IPS-18c (cell line): ENCODE measurements around the gene UBE2K.
A peak's percentile ranks its signal among the peaks of the same experiment; 100 is the strongest.
"Not testable (repeated sequence)": the region's sequence is repeated elsewhere in the genome, so short reads cannot be mapped to it uniquely, and the experiment has no call there.

Experiments
- H3K4me3 ChIP-seq: 2 replicates; pipeline ENCODE4 v1.7.0; 2013; ENCODE audit warnings: low read depth, mild to moderate bottlenecking, low read length, moderate library complexity; ENCODE audit not compliant: insufficient read depth
- H3K9me3 ChIP-seq: one replicate; pipeline ENCODE4 v1.6.1; 2013; ENCODE audit warnings: mild to moderate bottlenecking, low read length, moderate library complexity; ENCODE audit not compliant: control insufficient read depth, insufficient read depth

Gene UBE2K, protein sequence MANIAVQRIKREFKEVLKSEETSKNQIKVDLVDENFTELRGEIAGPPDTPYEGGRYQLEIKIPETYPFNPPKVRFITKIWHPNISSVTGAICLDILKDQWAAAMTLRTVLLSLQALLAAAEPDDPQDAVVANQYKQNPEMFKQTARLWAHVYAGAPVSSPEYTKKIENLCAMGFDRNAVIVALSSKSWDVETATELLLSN

DNA sequence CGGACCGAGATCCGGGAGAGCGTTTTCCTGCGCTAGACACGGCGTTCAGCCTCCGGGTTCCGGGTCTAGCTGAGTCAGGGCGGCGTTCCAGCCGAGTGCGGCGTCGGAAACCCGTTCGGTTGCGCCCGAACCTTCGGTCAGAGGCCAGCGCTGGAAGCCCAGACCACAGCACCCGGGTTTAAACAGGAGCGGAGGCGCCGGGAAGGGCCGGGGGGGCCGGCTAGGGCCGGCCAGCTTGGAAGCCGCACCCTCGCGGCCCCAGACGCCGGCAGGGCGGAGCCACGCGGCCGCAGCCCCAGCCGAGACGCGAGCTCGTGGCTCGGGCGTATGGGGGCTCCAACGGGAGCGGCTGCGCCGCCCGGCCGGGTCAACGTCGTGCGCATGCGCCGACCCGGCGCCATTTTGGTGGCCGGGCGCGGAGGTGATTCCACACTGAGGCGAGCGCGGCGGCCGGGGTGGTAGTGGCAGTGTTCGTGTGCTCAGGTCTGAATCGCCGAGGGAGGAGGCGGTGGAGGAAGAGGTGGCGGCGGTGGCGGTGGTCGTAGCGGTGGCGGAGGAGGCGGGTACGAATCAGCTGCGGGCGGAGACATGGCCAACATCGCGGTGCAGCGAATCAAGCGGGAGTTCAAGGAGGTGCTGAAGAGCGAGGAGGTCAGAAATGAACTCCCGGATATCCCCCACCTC, at the start of gene UBE2K:
Gene UBE2K (plus strand): TSS at position 397 of the 684 bp plus-strand sequence. CDS start 192 bp downstream, at position 589.
- Histone ChIP-seq H3K9me3 (no peaks in the 10 kb centered on the region), H3K4me3 (peak within 1 kb of the TSS; percentile 98)

DNA sequence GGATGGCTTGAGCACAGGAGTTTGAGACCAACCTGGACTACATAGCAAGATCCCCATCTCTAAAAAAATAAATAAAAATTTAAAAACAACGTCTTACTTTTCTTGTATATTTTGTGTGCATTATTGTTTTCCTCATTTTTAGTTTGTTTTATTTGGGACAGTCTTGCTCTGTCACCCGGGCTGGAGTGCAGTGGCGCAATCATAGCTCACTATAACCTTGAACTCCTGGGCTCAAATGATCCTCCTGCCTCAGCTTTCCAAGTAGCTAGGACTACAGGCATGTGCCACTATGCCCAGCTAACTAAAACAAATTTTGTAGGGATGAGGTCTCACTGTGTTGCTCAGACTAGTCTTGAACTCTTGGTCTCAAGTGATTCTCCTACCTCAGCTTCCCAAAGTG, 49.7 kb upstream of the UBE2K start:
- Histone ChIP-seq H3K4me3 (no peak overlapping the region), H3K9me3 (no peaks in the 10 kb centered on the region)

DNA sequence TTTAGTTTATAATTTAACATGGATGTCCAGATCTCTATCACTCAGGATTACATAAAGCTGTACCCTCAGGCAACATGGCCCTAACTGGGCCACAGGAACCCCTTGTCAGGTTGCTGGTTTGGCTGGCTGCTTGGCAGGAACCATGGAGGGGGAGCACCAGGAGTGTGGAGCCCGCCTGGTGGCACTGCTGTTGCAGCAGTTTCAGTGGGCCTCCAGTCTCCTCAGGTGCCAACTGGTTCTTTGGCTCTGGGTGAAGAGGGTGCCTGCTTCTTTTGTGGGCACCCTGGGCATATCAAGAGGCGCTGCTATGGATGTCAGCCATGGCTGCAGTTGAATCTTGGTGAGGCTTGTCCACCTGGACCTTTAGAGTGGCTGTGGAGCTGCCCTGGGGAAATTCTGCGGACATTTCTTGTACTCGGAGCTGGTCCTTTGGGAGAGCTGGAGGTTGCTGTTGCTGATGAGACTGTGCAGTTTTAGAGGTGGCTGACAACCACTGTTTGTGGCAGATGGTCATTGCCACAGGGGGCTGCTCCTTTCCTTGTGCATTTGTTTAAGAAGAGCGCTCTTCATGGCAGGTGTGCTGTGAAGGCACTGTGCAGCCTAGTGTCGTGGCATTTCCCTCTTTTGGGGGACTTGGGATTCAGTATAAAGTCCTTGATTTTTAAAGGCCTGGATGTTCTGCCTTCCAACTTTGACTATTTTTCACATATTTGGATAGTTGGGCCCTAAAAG, 48.9 kb upstream of the UBE2K start:
- H3K9me3 ChIP-seq = no peaks in the 10 kb centered on the region

DNA sequence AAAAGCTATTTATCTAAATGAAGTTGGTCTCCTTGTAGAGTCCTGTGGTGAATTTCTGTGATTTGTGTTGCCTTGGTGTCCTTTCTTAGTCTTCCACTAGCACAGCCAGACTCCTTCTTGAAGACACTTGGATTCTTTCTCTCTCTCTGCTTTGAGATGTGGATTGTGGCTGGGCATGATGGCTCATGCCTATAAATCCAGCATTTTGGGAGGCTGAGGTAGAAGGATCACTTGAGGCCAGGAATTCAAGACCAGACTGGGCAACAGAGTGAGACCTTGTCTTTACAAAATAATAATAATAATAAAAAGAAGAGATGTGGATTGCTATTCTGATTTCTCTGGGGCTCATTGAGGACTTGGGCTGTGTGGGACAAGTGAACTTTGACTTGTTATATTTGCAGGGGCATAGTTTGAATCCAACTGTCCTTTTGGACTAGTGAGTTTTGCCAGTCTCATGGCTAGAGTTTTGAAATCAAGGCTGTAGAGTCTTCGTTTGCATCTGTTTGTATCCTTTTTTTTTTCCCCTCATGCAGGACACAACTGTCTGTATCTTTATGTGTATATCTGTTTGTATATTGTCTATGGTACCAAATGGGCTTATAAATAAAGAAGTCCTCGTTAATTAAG, 48.2 kb upstream of the UBE2K start:
- H3K9me3 ChIP-seq = no peaks in the 10 kb centered on the region
- H3K4me3 ChIP-seq = no peak overlapping the region

More for the DNA sequence above, 48.9 kb upstream of the UBE2K start:
- no peak overlapping the region for H3K4me3 ChIP-seq

DNA sequence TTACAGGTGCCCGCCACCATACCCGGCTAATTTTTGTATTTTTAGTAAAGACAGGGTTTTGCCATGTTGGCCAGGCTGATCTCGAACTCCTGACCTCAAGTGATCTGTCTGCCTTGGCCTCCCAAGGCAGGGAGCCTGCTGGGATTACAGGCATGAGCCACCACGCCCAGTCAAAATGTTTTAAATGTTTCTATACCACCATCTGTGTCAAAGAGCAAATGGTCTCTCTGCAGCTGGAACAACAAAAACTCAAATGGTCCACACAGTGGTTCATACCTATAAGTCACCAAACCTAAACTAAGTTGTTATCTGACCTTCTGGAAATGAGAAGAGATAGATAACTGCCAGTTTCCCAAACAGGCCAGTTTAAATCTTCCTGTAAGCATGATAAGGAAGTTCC, 46.4 kb upstream of the UBE2K start:
- H3K4me3 ChIP-seq, H3K9me3 ChIP-seq: not testable (repeated sequence)

DNA sequence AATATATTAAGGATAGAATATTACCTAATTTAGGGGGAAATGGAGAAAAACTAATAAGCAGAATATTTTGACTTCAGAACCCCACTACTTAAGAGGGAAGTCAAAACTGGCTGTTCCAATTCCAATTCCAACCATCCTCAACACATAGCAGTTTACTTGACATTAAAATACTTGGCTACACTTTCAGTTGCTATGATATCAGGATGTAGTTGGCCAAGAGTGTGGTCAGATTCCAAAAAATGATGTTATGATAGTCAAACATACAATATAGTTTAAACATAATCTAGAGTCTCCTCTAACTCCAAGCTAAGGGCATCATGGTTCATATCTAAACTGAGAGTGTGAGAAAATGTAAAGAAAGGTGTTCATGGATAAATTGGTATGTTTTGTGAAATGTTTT, 42.7 kb upstream of the UBE2K start:
- no peak overlapping the region for H3K4me3 ChIP-seq
- no peaks in the 10 kb centered on the region for H3K9me3 ChIP-seq

DNA sequence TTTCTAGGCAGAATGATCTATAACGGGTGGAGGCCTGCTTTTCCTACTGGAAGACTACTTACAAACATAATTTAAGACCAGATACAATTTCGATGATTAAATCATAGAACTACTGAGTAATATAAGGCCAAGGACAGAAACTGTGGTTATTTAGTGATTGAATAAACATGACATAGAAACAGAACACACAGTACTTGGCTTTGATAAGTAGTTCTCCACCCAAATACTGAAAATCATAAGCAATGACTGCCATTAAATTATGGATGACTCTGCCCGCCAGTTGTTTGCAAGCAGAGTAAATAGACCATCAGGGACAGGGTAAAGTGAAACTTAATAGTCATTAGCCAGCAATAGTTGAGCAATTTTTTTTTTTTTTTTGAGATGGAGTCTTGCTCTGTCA, 42.1 kb upstream of the UBE2K start:
- Histone ChIP-seq H3K4me3 (no peak overlapping the region), H3K9me3 (no peaks in the 10 kb centered on the region)

DNA sequence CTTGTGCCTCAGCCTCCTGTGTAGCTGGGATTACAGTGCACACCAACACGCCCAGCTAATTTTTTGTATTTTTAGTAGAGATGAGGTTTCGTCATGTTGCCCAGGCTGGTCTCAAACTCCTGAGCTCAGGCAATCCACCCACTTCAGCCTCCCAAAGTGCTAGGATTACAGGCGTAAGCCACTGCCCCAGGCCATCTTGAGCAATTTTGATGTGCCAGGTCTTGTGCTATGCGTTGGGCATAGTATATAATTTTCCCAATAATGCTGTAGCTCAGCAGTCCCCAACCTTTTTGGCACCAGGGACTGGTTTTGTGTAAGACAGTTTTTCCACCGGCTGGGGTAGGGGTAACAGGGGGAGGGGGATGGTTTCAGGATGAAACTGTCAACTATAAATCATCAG, 41.3 kb upstream of the UBE2K start:
- H3K9me3 ChIP-seq, H3K4me3 ChIP-seq: not testable (repeated sequence)

DNA sequence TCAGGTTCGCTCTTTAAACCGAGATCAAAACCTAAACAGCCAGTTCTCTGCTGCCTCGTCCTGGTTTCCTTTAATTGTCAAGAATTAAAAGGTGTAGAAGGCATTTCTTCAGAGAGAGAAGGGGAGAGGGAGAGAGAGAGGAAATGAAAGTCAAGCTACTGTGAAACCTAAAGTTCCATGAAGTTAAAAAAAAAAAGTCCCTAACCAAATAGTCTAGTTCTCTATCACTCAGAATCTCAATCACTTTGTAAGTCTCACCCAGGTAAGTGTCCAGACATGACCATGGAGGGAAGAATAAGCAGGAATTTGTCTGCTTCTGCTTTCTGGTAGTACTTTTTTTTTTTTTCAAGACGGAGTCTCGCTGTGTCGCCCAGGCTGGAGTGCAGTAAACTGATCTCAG, 40.5 kb upstream of the UBE2K start:
- H3K9me3 ChIP-seq = no peaks in the 10 kb centered on the region
- no peak overlapping the region for H3K4me3 ChIP-seq

DNA sequence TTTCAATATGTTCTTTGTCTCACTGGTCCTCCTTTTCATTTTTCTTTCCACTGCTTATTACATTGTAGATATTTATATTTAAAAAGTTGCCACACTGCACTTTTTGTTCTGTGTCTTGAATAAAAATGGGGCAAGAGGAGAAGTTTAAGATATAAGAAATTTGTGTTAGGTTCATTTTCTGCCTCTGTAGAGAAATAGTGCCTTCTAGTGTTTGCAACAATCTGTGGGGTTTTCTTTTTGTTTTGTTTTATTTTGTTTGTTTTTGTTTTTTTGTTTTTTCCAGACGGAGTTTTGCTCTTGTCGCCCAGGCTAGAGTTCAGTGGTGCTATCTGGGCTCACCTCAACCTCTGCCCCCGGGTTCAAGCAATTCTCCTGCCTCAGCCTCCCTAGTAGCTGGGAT, 39.2 kb upstream of the UBE2K start:
- no peak overlapping the region for H3K4me3 ChIP-seq

DNA sequence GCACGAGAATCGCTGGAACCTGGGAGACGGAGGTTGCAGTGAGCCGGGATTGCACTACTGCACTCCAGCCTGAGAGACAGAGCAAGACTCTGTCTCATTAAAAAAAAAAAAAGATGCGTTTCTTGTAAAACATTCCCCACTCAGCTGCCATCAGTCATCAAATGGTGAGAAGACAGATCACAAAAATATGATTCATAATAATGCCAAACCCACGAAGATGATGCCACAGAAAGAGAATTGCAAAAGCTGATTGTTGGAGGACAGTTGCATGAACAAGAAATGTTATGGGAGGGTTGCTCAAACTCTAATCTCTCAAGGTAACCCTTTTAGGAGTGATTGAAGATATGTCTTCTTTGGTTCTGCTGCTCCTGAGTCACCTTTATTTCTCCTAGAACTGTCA, 37.9 kb upstream of the UBE2K start:
- no peak overlapping the region for H3K4me3 ChIP-seq
- H3K9me3 ChIP-seq = no peaks in the 10 kb centered on the region

More for the DNA sequence above, 39.2 kb upstream of the UBE2K start:
- no peaks in the 10 kb centered on the region for H3K9me3 ChIP-seq

DNA sequence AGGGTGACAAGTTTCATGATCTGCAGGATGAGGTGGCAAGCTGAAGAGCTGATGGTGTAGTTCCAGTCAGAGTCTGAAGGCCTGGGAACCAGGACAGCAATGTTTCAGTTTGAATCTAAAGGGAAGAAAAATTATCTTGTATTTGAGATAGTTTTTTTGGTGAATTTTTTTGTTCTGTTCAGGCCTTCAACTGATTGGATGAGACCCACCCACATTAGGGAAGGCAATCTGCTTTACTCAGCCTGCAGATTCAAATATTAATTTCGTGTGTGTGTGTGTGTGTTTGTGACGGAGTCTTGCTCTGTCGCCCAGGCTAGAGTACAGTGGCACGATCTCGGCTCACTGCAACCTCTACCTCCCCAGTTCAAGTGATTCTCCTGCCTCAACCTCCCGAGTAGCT, 37.2 kb upstream of the UBE2K start:
- H3K9me3 ChIP-seq = no peaks in the 10 kb centered on the region
- H3K4me3 ChIP-seq = no peak overlapping the region

DNA sequence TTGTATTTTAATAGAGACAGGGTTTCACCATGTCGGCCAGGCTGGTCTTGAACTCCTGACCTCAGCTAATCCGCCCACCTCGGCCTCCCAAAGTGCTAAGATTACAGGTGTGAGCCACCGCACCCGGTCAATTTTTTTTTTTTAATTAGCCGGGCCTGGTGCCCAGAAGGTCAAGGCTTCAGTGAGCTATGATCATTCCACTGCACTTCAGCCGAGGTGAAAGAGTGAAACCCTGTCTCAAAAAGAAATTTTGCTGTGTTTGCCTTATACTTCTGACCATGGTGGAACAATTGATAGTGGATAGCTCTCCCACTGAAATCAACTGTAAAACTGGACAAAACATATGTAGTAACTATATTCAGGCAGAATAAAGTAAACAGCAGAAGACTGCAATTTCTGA, 35.3 kb upstream of the UBE2K start:
- Histone ChIP-seq H3K9me3 (no peaks in the 10 kb centered on the region), H3K4me3 (no peak overlapping the region)

DNA sequence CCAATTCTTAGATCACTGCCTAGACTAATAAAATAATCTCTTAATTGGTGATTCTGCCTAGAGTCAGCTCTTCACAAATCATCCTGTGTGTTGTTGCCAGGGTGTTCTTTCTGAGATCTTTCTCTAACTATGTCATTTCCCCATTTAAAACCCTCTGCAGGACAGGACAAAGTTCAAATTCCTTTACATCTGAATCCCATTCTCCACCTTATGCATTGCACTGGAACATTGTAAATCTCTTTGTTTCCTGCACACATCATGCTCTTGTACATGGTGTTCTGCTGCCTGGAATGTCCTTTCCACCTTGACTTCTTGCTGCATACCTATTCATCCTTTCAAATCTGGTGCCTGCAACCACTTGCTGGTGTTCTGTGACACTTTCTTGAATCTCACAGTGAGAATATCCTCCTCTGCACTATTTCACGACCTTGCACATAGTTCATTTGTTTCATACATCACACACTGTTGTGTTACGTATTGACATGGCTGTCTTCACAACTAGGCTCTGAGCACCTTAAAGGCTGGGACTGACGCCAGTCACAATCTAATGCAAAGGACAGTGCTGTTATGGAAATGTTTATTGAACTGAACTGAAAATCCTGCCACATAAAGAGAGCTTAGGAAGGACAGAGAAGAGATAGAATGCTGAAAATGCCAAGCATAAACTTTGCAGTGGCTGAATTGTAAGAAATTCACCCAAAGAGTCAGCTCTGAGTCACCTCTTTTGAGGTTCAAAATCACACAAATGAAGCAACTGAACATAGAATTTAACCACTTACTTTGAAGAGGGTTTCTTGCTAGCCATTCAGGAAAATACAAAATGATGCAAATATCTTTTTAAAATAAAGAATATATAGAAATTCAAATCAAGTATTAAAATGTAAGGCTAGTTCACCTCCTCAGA, 32.9 kb upstream of the UBE2K start:
- Histone ChIP-seq H3K4me3 (no peak overlapping the region), H3K9me3 (no peaks in the 10 kb centered on the region)

DNA sequence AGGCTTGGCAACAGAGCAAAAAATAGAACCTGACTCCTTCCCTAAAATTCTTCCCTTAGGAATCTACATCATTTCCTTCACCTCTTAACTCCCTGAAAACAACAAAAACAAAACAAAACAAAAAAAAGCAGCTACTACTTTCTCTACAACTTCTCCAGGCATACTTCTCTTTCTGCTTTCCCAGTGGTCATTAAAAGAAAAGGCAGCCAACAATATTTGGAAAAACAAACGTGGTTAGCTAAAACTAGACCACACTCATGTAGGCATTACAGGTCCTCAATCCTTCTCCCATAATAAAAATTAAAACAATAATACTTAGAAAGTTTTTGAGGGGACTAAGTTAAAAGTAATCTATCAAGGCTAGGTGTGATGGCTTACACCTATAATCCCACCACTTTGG, 30.2 kb upstream of the UBE2K start:
- Histone ChIP-seq H3K9me3 (no peaks in the 10 kb centered on the region), H3K4me3 (no peak overlapping the region)

DNA sequence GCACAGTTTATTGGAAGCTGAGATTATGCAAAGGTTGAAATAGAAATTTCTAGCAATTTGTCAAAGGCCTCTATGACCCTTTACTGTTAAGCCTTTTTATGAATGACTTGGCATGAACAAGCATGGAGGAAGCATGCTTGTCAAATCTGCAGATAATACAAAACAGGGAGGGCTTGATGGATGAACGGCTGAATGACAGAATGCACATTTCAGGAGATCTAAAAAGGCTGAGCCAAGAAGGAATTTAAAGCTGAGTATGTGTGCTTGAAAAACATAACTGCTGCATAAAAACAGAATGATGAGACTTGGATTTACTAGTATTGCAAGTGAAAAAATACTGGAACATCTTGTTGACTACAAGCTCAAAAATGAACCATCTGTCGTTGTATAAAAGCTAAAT, 29.0 kb upstream of the UBE2K start:
- Histone ChIP-seq H3K9me3 (no peaks in the 10 kb centered on the region), H3K4me3 (no peak overlapping the region)

DNA sequence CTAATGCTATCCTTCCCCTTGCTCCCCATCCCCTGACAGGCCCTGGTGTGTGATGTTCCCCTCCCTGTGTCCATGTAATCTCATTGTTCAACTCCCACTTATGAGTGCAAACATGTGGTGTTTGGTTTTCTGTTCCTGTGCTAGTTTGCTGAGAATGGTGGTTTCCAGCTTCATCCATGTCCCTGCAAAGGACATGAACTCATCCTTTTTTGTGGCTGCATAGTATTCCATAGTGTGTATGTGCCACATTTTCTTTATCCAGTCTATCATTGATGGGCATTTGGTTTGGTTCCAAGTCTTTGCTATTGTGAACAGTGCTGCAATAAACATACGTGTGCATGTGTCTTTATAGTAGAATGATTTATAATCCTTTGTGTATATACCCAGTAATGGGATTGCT, 27.6 kb upstream of the UBE2K start:
- H3K9me3 ChIP-seq, H3K4me3 ChIP-seq: not testable (repeated sequence)
